ENCODE measurements around the gene ZNF236. TPM values are rescaled to one million over a fixed set of nuclear protein-coding genes. Genes with fewer than 3 reads are reported as not detected.
A peak's percentile ranks its signal among the peaks of the same experiment; 100 is the strongest.

ZNF236 gene
- total and polyA plus RNA-seq, 2 of the 8 experiments (the other 6 are each of a cell fraction or from before 2014, with no cell fraction given): 6.7 to 14.5 TPM

- no peaks in the 10 kb centered on the region for H3K36me3 ChIP-seq (ENCODE audit: control insufficient read depth in 2 of 4, insufficient read depth in 4 of 4, low read length in 3 of 4)
- no peak overlapping the region for H2BK20ac ChIP-seq (ENCODE audit: low read length)
- no peak overlapping the region for H3K23ac ChIP-seq (ENCODE audit: insufficient read length)
- H3K4me1 ChIP-seq (replicated peaks in 1 of 4; ENCODE audit: control insufficient read depth in 3 of 4, insufficient read depth in 4 of 4, low read length in 3 of 4): peaks cover 0 to 12% (median 6%) of the 10 kb centered on the region in 4 experiments; a peak in 4 of 7 replicates
- H2BK120ac ChIP-seq (replicated peaks; ENCODE audit: low read depth, low read length): no peak overlapping the region
- no peak overlapping the region for H4K5ac ChIP-seq (ENCODE audit: insufficient read length, low read depth, low read length)
- H3K27ac ChIP-seq (ENCODE audit: low read depth, low read length): no peak overlapping the region
- ChIA-PET CTCF (ENCODE audit: partially characterized antibody) (interaction anchor here (0.9 to 3.1 kb wide), 7 partner anchors 8 to 132 kb away, joined by 3 to 16 read pairs (median 5); no protein-coding TSS in a partner anchor), POLR2A (ENCODE audit: partially characterized antibody) (no interaction called here)
- no peak overlapping the region for H3K4ac ChIP-seq (replicated peaks; ENCODE audit: insufficient read length, low read depth, low read length)
- DNase-seq (ENCODE audit: low read depth in 1 of 2, low spot score in 2 of 2) (no peak), FAIRE-seq (no peak)
- H2AFZ ChIP-seq (ENCODE audit: low read length): no peak overlapping the region
- H3K23me2 ChIP-seq (ENCODE audit: low read depth, low read length): no peaks in the 10 kb centered on the region
- no peak overlapping the region; the same call in 1 of the 2 replicates for H2BK5ac ChIP-seq (ENCODE audit: low read depth, low read length)
- H3K4me2 ChIP-seq (ENCODE audit: insufficient read depth in 1 of 2, low read depth in 2 of 2, low read length in 2 of 2): no peak overlapping the region
- no peak overlapping the region; the same call in none of the 2 replicates for H3K18ac ChIP-seq (ENCODE audit: extremely low read depth, low read length)
- 86% methylated on average over 8 of the region's 11 CpGs; no CpG with 5 or more reads in 1 of the 2 experiments for WGBS, 2 experiments (ENCODE audit: extremely low coverage in 1 of 2, insufficient coverage in 1 of 2, insufficient read length in 1 of 2, insufficient replicate concordance in 2 of 2, low coverage in 1 of 2, low lambda C conversion rate in 2 of 2, missing lambda C conversion rate in 1 of 2)
- TF ChIP-seq NRF1 (IDR thresholded peaks at IDR 0.05; ENCODE audit: low read depth, low read length) (no peak), POLR2A (IDR thresholded peaks at IDR 0.05; ENCODE audit: control extremely low read depth in 1 of 2, low read depth in 2 of 2, low read length in 2 of 2) (no peak), MAFK (IDR thresholded peaks at IDR 0.05; ENCODE audit: low read depth, low read length) (no peak), RXRA (IDR thresholded peaks at IDR 0.05; ENCODE audit: insufficient read depth, low read depth, low read length) (no peak), SP1 (IDR thresholded peaks at IDR 0.05; ENCODE audit: low read depth, low read length) (no peak), KDM4A (IDR thresholded peaks at IDR 0.05; ENCODE audit: low read depth, low read length, severe bottlenecking) (no peak), JUND (IDR thresholded peaks at IDR 0.05; ENCODE audit: low read length) (no peak), GTF2F1 (IDR thresholded peaks at IDR 0.05; ENCODE audit: borderline replicate concordance, low read depth, low read length) (no peak), EP300 (IDR thresholded peaks at IDR 0.05; ENCODE audit: borderline replicate concordance in 1 of 2, low read depth in 2 of 2, low read length in 2 of 2) (no peak), TAF7 (optimal IDR thresholded peaks at IDR 0.05; ENCODE audit: borderline replicate concordance, low read depth, low read length) (no peak), SRF (IDR thresholded peaks at IDR 0.05; ENCODE audit: low read depth, low read length) (no peak), POU5F1 (IDR thresholded peaks at IDR 0.05; ENCODE audit: low read depth, low read length) (no peak), SP4 (IDR thresholded peaks at IDR 0.05; ENCODE audit: low read length) (no peak)
- no peaks in the 10 kb centered on the region for H3K79me1 ChIP-seq (ENCODE audit: low read depth, low read length)
- H4K20me1 ChIP-seq (replicated peaks in 1 of 2; ENCODE audit: control insufficient read depth in 1 of 2, insufficient read depth in 2 of 2, low read length in 2 of 2): no peaks in the 10 kb centered on the region
- H2BK12ac ChIP-seq (ENCODE audit: low read depth, low read length): peak overlapping the region; percentile 50; the same call in 1 of the 2 replicates
- H4K91ac ChIP-seq (replicated peaks; ENCODE audit: insufficient read length, low read length): peak overlapping the region; percentile 30
- H3K79me2 ChIP-seq (ENCODE audit: control insufficient read depth in 1 of 2, insufficient read depth in 2 of 2, low read length in 2 of 2): no peaks in the 10 kb centered on the region
- H3K27me3 ChIP-seq (replicated peaks in 1 of 4; ENCODE audit: control insufficient read depth in 3 of 4, extremely low read depth in 1 of 4, insufficient read depth in 3 of 4, low read length in 3 of 4): no peaks in the 10 kb centered on the region; a peak in 1 of 7 replicates
- H3K9ac ChIP-seq (replicated peaks in 1 of 4; ENCODE audit: extremely low read depth in 1 of 4, low read depth in 3 of 4, low read length in 3 of 4): no peak overlapping the region
- H3K4me3 ChIP-seq (ENCODE audit: extremely low read depth in 1 of 4, insufficient read depth in 2 of 4, low read depth in 3 of 4, low read length in 4 of 4): no peak overlapping the region
- no peak overlapping the region for H2AK5ac ChIP-seq (ENCODE audit: low read depth, low read length)
- no peak overlapping the region for H3K14ac ChIP-seq (ENCODE audit: insufficient read length)
- no peak overlapping the region; the same call in 1 of the 2 replicates for H4K8ac ChIP-seq (ENCODE audit: extremely low read depth, insufficient read depth, low read length)
- H3K9me3 ChIP-seq (ENCODE audit: insufficient read depth in 2 of 2, low read depth in 1 of 2, low read length in 1 of 2): no peaks in the 10 kb centered on the region
- H3K56ac ChIP-seq (replicated peaks; ENCODE audit: insufficient read length, low read depth, low read length): no peak overlapping the region
- peak overlapping the region; percentile 31; the same call in 1 of the 2 replicates for H2BK15ac ChIP-seq (ENCODE audit: low read length)
These were observed 183.4 kb downstream of the ZNF236 start for GRCh38 chr18:77005651-77006195.

All from H1 (cell line).